GM12878 (cell line): ENCODE data around the gene THBD. TPM values are rescaled to one million over a fixed set of nuclear protein-coding genes. Genes with fewer than 3 reads are reported as not detected.

Source experiments
- ATAC-seq: fragments of 200-7000 bp; cut with Tn5 transposase; 3 replicates; pipeline ENCODE4 v1.9.1; 2020; ENCODE audit warnings: mild to moderate bottlenecking, moderate library complexity
- BruUV-seq: library from RNA; stranded (reverse); fragments of 400-500 nt; replicated peaks from 2 replicates; lab custom pipeline; 2021; lab: Mats Ljungman, UMichigan
- CTCF ChIA-PET: fragments of 300-600 bp; sonication (Branson Sonifier 250); formaldehyde crosslinking; extraction: SDS; loops from one replicate; lab custom pipeline; 2021; ENCODE audit warnings: inconsistent platforms; lab: Yijun Ruan, JAX
- POLR2A ChIA-PET: fragments of 350-600 bp; formaldehyde crosslinking; extraction: SDS; loops from one replicate; lab custom pipeline; 2021; ENCODE audit warnings: inconsistent platforms; lab: Charles Lee
- RAD21 ChIA-PET: fragments of 300-600 bp; sonication (Branson Sonifier 250); formaldehyde crosslinking; loops from one replicate; lab custom pipeline; 2023; ENCODE audit warnings: antibody characterized with exemption; ENCODE audit not compliant: unreplicated experiment; lab: Charles Lee
- SMC1A ChIA-PET: fragments of 300-600 bp; sonication (Branson Sonifier 250); formaldehyde crosslinking; loops from one replicate; lab custom pipeline; 2023; ENCODE audit not compliant: unreplicated experiment, uncharacterized antibody; lab: Charles Lee
- DNase-seq: peaks from one replicate; pipeline ENCODE4 v3.0.0-alpha.2; 2011; ENCODE audit warnings: low read depth, low spot score
- FAIRE-seq: peaks from 3 replicates; lab custom pipeline; 2011; peaks lifted over from hg19 to GRCh38; lab: Jason Lieb, UNC
- H2AFZ ChIP-seq: 2 replicates; pipeline ENCODE4 v1.6.0; 2011; ENCODE audit warnings: low read depth, low read length, control low read depth; ENCODE audit not compliant: control insufficient read depth
- H3K27ac ChIP-seq: 2 replicates; pipeline ENCODE4 v1.5.1; 2011; ENCODE audit warnings: control low read depth; ENCODE audit not compliant: control insufficient read depth, insufficient read depth
- H3K27me3 ChIP-seq, 2 experiments: replicated peaks in 1 of 2; 2 replicates each; pipeline versions ENCODE4 v1.6.0 to v1.6.1; 2011; ENCODE audit warnings: low read length in 1 of 2; ENCODE audit not compliant: control insufficient read depth in 2 of 2, insufficient read depth in 2 of 2
- H3K36me3 ChIP-seq, 2 experiments: 2 replicates each; pipeline ENCODE4 v1.5.1; 2011; ENCODE audit warnings: low read length in 1 of 2; ENCODE audit not compliant: control insufficient read depth in 2 of 2, insufficient read depth in 2 of 2
- H3K4me1 ChIP-seq: 2 replicates; pipeline ENCODE4 v1.6.1; 2011; ENCODE audit warnings: mild to moderate bottlenecking, low read length, moderate library complexity, mixed read lengths; ENCODE audit not compliant: control insufficient read depth, insufficient read depth
- H3K4me2 ChIP-seq: 2 replicates; pipeline ENCODE4 v1.6.0; 2011; ENCODE audit warnings: control low read depth; ENCODE audit not compliant: control insufficient read depth, insufficient read depth
- H3K4me3 ChIP-seq: fragments of 200-600 bp; sonication (generic); 2 replicates; pipeline ENCODE4 v1.5.1; 2016
- H3K79me2 ChIP-seq: 2 replicates; pipeline ENCODE4 v1.6.0; 2011; ENCODE audit warnings: low read length; ENCODE audit not compliant: control insufficient read depth, insufficient read depth
- H3K9ac ChIP-seq: 2 replicates; pipeline ENCODE4 v1.8.0; 2011; ENCODE audit warnings: low read length, control low read depth, mixed read lengths; ENCODE audit not compliant: control insufficient read depth, insufficient read depth
- H3K9me3 ChIP-seq: replicated peaks from 3 replicates; pipeline ENCODE4 v1.5.1; 2011; ENCODE audit warnings: mild to moderate bottlenecking, low read length; ENCODE audit not compliant: control insufficient read depth, insufficient read depth
- H4K20me1 ChIP-seq: 2 replicates; pipeline ENCODE4 v1.6.0; 2011; ENCODE audit not compliant: control insufficient read depth, insufficient read depth
- BHLHE40 ChIP-seq, 2 experiments: fragments of 450-650 bp in 1 of 2; IDR thresholded peaks; 2 replicates each; pipeline ENCODE4 v1.6.1; 2011 to 2017; ENCODE audit warnings: low read depth in 2 of 2, borderline replicate concordance in 1 of 2, improper control_type of control experiment in 1 of 2, low read length in 1 of 2, mild to moderate bottlenecking in 1 of 2
- MEF2A ChIP-seq: IDR thresholded peaks from 2 replicates; pipeline ENCODE4 v1.6.1; 2011; ENCODE audit warnings: low read depth, mild to moderate bottlenecking, low read length, moderate library complexity; ENCODE audit not compliant: insufficient read depth
- WGBS: methylation state at CpG from one replicate; pipeline ENCODE4 v1.1.6; 2016; ENCODE audit warnings: low lambda C conversion rate; ENCODE audit not compliant: insufficient replicate concordance, insufficient coverage; ENCODE audit errors: missing lambda C conversion rate; 5-methylcytosine and 5-hydroxymethylcytosine counted together
- in situ Hi-C: fragments of 300-500 bp; cut with MboI; formaldehyde crosslinking; loops from 9 replicates; pipeline ENCODE4 v1.14.3; 2018; ENCODE audit warnings: mixed read lengths
- intact Hi-C: fragments of 100-400 bp; cut with micrococcal nuclease; formaldehyde crosslinking; loops from one replicate; pipeline ENCODE4 v1.14.2; 2022; ENCODE audit not compliant: unreplicated experiment
- polyA plus RNA-seq, 11 experiments: library from polyadenylated mRNA; depleted of rRNA in 4 of 11; unstranded in 6 of 11; stranded (reverse) in 5 of 11; fragments of >200 nt; fragmentation: Nextera tagmentation in 4 of 11; fragmentation: Illumina TruSeq in 1 of 11; extraction: Ambion mirVana in 4 of 11; extraction: Trizol in 1 of 11; gene quantifications; 1 replicate in 1 of 11; 2 replicates in 10 of 11; pipeline versions ENCODE4 v1.2.1 to v1.2.3, GENCODE V29; 2011 to 2016; ENCODE audit warnings: inconsistent platforms in 2 of 11, missing spikeins in 2 of 11, low read depth in 1 of 11
- total RNA-seq, 4 experiments: library from RNA; depleted of rRNA in 3 of 4; stranded (reverse); fragments of >200 nt in 3 of 4; fragmentation: Illumina TruSeq in 1 of 4; extraction: Trizol in 1 of 4; gene quantifications; 2 replicates each; pipeline versions ENCODE4 v1.2.1 to v1.2.3, GENCODE V29; 2013 to 2021

THBD gene
- total and polyA plus RNA-seq, 10 of the 15 experiments (the other 5 are each of a cell fraction or from before 2014, with no cell fraction given), result not detected

DNA sequence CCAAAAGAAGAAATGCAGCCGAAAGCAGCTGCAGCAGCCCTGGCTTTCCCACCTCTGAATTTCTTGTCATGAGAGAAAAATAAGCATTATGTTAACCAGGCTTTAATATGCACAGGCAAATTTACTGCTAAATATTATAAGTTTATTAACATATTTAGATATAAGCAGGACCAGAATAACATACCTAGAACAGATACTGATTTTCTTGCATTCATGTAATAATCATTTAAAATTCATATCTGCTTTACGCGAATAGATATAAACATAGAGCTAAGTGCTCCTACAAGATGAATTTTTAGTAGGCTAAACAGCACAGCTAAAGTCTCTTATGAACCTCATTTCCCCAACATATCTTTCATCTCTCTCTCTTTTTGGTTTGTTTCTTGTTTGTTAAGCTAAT is 21.9 kb upstream of the THBD start:
- no TSS peak for BruUV-seq
- Histone ChIP-seq H2AFZ (no peak overlapping the region), H3K9me3 (no peaks in the 10 kb centered on the region), H3K4me3 (no peak overlapping the region), H3K4me2 (no peak overlapping the region), H3K27ac (no peak overlapping the region), H4K20me1 (no peaks in the 10 kb centered on the region), H3K79me2 (no peaks in the 10 kb centered on the region), H3K4me1 (no peaks in the 10 kb centered on the region), H3K27me3 (no peaks in the 10 kb centered on the region), H3K36me3 (no peaks in the 10 kb centered on the region), H3K9ac (no peak overlapping the region)
- SMC1A ChIA-PET, result interaction anchor here (1.0 kb wide), 1 partner anchor 23 kb away, joined by 3 read pairs; no protein-coding TSS in a partner anchor
- POLR2A ChIA-PET, result no interaction called here
- FAIRE-seq (no peak), DNase-seq (no peak), ATAC-seq (no peak)
- RAD21 ChIA-PET, result no interaction called here
- TF ChIP-seq BHLHE40 (IDR thresholded peaks at IDR 0.05; ENCODE audit: borderline replicate concordance in 1 of 2, low read depth in 2 of 2, low read length in 1 of 2), result no peak
- in situ Hi-C loops, result no loop called here
- 46% methylated on average over 3 of the region's 3 CpGs for WGBS
- intact Hi-C loops, result no loop called here
- CTCF ChIA-PET, result no interaction called here

DNA sequence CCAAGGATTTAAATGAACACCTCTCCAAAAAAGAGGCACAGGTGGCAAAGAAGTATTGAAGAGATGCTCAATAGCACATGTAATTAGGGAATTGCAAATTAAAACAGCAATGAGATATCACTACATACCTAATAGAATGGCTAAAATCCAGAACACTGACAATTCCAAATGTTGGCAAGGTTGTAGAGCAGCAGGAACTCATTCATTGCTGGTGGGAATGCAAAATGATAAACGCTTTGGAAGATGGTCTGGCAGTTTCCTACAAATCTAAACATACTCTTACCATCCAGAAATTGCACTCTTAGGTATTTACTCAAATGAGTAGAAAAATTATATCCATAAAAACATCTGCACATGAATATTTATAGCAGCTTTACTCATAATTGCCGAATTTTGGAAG is 19.6 kb upstream of the THBD start:
- intact Hi-C loops, result no loop called here
- no TSS peak for BruUV-seq
- in situ Hi-C loops, result no loop called here

More for the DNA sequence above, 19.6 kb upstream of the THBD start:
- H3K79me2 ChIP-seq, result no peaks in the 10 kb centered on the region
- SMC1A ChIA-PET, result interaction anchor here (0.9 to 1.5 kb wide), 2 partner anchors 11 to 18 kb away, joined by 3 to 4 read pairs; no protein-coding TSS in a partner anchor
- 9% methylated on average over 2 of the region's 2 CpGs for WGBS
- H3K9ac ChIP-seq, result no peak overlapping the region
- H2AFZ ChIP-seq, result no peak overlapping the region
- H4K20me1 ChIP-seq, result no peaks in the 10 kb centered on the region
- CTCF ChIA-PET, result interaction anchor here (1.1 to 3.8 kb wide), 2 partner anchors 10 to 18 kb away, joined by 6 to 15 read pairs; no protein-coding TSS in a partner anchor
- H3K9me3 ChIP-seq, result no peaks in the 10 kb centered on the region
- POLR2A ChIA-PET, result no interaction called here
- no peaks in the 10 kb centered on the region for H3K36me3 ChIP-seq
- FAIRE-seq (no peak), DNase-seq (no peak), ATAC-seq (no peak)
- H3K4me2 ChIP-seq, result no peak overlapping the region
- no peak overlapping the region for H3K27ac ChIP-seq
- H3K27me3 ChIP-seq, result no peaks in the 10 kb centered on the region
- no peak overlapping the region for H3K4me3 ChIP-seq
- H3K4me1 ChIP-seq, result no peaks in the 10 kb centered on the region
- TF ChIP-seq MEF2A, result no peak
- RAD21 ChIA-PET, result no interaction called here
